ENCODE data around the gene SLC44A5.
"Not testable (repeated sequence)": the region's sequence is repeated elsewhere in the genome, so short reads cannot be mapped to it uniquely, and the experiment has no call there.

Gene SLC44A5

GRCh38 chr1:75611014-75611413 lies at the start of gene SLC44A5:
TSS of gene SLC44A5 (minus strand) at chr1:75611114. CDS start at chr1:75541447, 69,667 bp downstream.
- DNase-seq = no peak

- DNase-seq = no peak
Observed at GRCh38 chr1:75655931-75656330, 45.0 kb upstream of the SLC44A5 start.

GRCh38 chr1:75647183-75647582 lies 36.3 kb upstream of the SLC44A5 start:
- DNase-seq = not testable (repeated sequence)

- not testable (repeated sequence) for DNase-seq
Observed at GRCh38 chr1:75645153-75645552, 34.2 kb upstream of the SLC44A5 start.

- DNase-seq = peak; percentile 27
Observed at GRCh38 chr1:75643460-75643859, 32.5 kb upstream of the SLC44A5 start.

- DNase-seq = no peak
Observed at GRCh38 chr1:75641325-75641724, 30.4 kb upstream of the SLC44A5 start.

GRCh38 chr1:75640137-75640536 lies 29.2 kb upstream of the SLC44A5 start:
- no peak for DNase-seq

GRCh38 chr1:75632350-75632949 lies 21.5 kb upstream of the SLC44A5 start:
- DNase-seq = peak; percentile 12

- DNase-seq = no peak
Observed at GRCh38 chr1:75630998-75631397, 20.1 kb upstream of the SLC44A5 start.

- peak; percentile 62 for DNase-seq
Observed at GRCh38 chr1:75630004-75630594, 19.2 kb upstream of the SLC44A5 start.

GRCh38 chr1:75625795-75626194 lies 14.9 kb upstream of the SLC44A5 start:
- DNase-seq = no peak

- no peak for DNase-seq
Observed at GRCh38 chr1:75618382-75618781, 7.5 kb upstream of the SLC44A5 start.

GRCh38 chr1:75616436-75617433 lies 5.8 kb upstream of the SLC44A5 start:
- no peak for DNase-seq

- peak; percentile 50 for DNase-seq
Observed at GRCh38 chr1:75615613-75616435, 4.9 kb upstream of the SLC44A5 start.

GRCh38 chr1:75614399-75614756 lies 3.5 kb upstream of the SLC44A5 start:
- no peak for DNase-seq

- no peak for DNase-seq
Observed at GRCh38 chr1:75613916-75614315, 3.0 kb upstream of the SLC44A5 start.

- DNase-seq = no peak
Observed at GRCh38 chr1:75612976-75613375, 2.1 kb upstream of the SLC44A5 start.

- no peak for DNase-seq
Observed at GRCh38 chr1:75602486-75602885, 8.4 kb downstream of the SLC44A5 start.

- no peak for DNase-seq
Observed at GRCh38 chr1:75600781-75601180, 10.1 kb downstream of the SLC44A5 start.

GRCh38 chr1:75594327-75594726 lies 16.6 kb downstream of the SLC44A5 start:
- no peak for DNase-seq

- not testable (repeated sequence) for DNase-seq
Observed at GRCh38 chr1:75593457-75593856, 17.5 kb downstream of the SLC44A5 start.

- DNase-seq = no peak
Observed at GRCh38 chr1:75589637-75590036, 21.3 kb downstream of the SLC44A5 start.

Data from COR-L47 (cell line).